DMS79 treated with DMSO at 0.1 percent for 48 hours (cell line): Measurements from ENCODE around the gene CTIF.
A peak's percentile ranks its signal among the peaks of the same experiment; 100 is the strongest.
"Not testable (repeated sequence)": the region's sequence is repeated elsewhere in the genome, so short reads cannot be mapped to it uniquely, and the experiment has no call there.

Experiments
- DNase-seq: peaks from one replicate; lab custom pipeline; 2025; lab: John Stamatoyannopoulos, UW

CTIF gene

GRCh38 chr18:48868468-48869466 lies 329.9 kb downstream of the CTIF start:
- peak; percentile 25 for DNase-seq

- no peak for DNase-seq
Measured at GRCh38 chr18:48869591-48869990, 330.8 kb downstream of the CTIF start.

- not testable (repeated sequence) for DNase-seq
Measured at GRCh38 chr18:48870926-48871325, 332.1 kb downstream of the CTIF start.

- DNase-seq: no peak
Measured at GRCh38 chr18:48871391-48872166, 332.7 kb downstream of the CTIF start.

GRCh38 chr18:48872234-48873145 lies 333.7 kb downstream of the CTIF start:
- no peak for DNase-seq

- no peak for DNase-seq
Measured at GRCh38 chr18:48874233-48874632, 335.4 kb downstream of the CTIF start.

GRCh38 chr18:48874701-48875162 lies 335.9 kb downstream of the CTIF start:
- no peak for DNase-seq

- DNase-seq: no peak
Measured at GRCh38 chr18:48875314-48875941, 336.6 kb downstream of the CTIF start.

- no peak for DNase-seq
Measured at GRCh38 chr18:48875942-48876511, 337.2 kb downstream of the CTIF start.

GRCh38 chr18:48876590-48876989 lies 337.8 kb downstream of the CTIF start:
- no peak for DNase-seq

GRCh38 chr18:48877941-48878340 lies 339.1 kb downstream of the CTIF start:
- no peak for DNase-seq

- DNase-seq: no peak
Measured at GRCh38 chr18:48878471-48878870, 339.6 kb downstream of the CTIF start.

GRCh38 chr18:48879008-48879431 lies 340.2 kb downstream of the CTIF start:
- DNase-seq: no peak

- no peak for DNase-seq
Measured at GRCh38 chr18:48880931-48881330, 342.1 kb downstream of the CTIF start.

GRCh38 chr18:48882379-48882778 lies 343.5 kb downstream of the CTIF start:
- no peak for DNase-seq

GRCh38 chr18:48884306-48884705 lies 345.5 kb downstream of the CTIF start:
- no peak for DNase-seq

GRCh38 chr18:48884771-48885170 lies 345.9 kb downstream of the CTIF start:
- no peak for DNase-seq

- DNase-seq: no peak
Measured at GRCh38 chr18:48885266-48885923, 346.6 kb downstream of the CTIF start.

GRCh38 chr18:48885924-48886400 lies 347.1 kb downstream of the CTIF start:
- no peak for DNase-seq
